Measurements from ENCODE around the gene FRS2. TPM values are rescaled to one million over a fixed set of nuclear protein-coding genes. Genes with fewer than 3 reads are reported as not detected.

Gene FRS2
- total RNA-seq, 1 experiment from 2014 or later: 35.0 TPM

GRCh38 chr12:69598174-69598753 lies 128.1 kb downstream of the FRS2 start:
- Histone ChIP-seq H3K9me2 (replicated peaks; ENCODE audit: low read length) (no peaks in the 10 kb centered on the region), H3K9me3 (ENCODE audit: low read length) (no peaks in the 10 kb centered on the region), H3K4me2 (ENCODE audit: low read length) (no peak overlapping the region), H3K79me2 (ENCODE audit: low read length) (peaks cover 6% of the 10 kb centered on the region; the same call in 1 of the 2 replicates), H4K20me1 (ENCODE audit: low read length) (0 out of 2 replicates have a peak, but pooled peaks cover 15% of the 10 kb centered on the region), H3K27me3 (ENCODE audit: low read length) (no peaks in the 10 kb centered on the region), H2AFZ (ENCODE audit: low read length) (no peak overlapping the region), H3K36me3 (ENCODE audit: low read depth, low read length) (peaks cover 90% of the 10 kb centered on the region), H3K9ac (ENCODE audit: low read length) (no peak overlapping the region), H3K4me3 (ENCODE audit: low read length) (no peak overlapping the region), H3K4me1 (ENCODE audit: insufficient read depth, low read length) (no peaks in the 10 kb centered on the region), H3K27ac (ENCODE audit: low read length) (no peak overlapping the region), H3F3A (ENCODE audit: low read length, unreplicated experiment) (no peaks in the 10 kb centered on the region)
- no TSS peak for BruUV-seq (replicated peaks)
- DNase-seq: no peak
- intact Hi-C loops (cut with micrococcal nuclease): no loop called here
- ATAC-seq: no peak
- ChIA-PET POLR2A (ENCODE audit: unreplicated experiment) (no interaction called here), CTCF (no interaction called here)
- TF ChIP-seq EZH2phosphoT487 (IDR thresholded peaks at IDR 0.05; ENCODE audit: borderline replicate concordance, low read length) (no peak), EZH2 (IDR thresholded peaks at IDR 0.05; ENCODE audit: low read length, unreplicated experiment) (no peak)
- TF ChIP-seq, protein P1, sequence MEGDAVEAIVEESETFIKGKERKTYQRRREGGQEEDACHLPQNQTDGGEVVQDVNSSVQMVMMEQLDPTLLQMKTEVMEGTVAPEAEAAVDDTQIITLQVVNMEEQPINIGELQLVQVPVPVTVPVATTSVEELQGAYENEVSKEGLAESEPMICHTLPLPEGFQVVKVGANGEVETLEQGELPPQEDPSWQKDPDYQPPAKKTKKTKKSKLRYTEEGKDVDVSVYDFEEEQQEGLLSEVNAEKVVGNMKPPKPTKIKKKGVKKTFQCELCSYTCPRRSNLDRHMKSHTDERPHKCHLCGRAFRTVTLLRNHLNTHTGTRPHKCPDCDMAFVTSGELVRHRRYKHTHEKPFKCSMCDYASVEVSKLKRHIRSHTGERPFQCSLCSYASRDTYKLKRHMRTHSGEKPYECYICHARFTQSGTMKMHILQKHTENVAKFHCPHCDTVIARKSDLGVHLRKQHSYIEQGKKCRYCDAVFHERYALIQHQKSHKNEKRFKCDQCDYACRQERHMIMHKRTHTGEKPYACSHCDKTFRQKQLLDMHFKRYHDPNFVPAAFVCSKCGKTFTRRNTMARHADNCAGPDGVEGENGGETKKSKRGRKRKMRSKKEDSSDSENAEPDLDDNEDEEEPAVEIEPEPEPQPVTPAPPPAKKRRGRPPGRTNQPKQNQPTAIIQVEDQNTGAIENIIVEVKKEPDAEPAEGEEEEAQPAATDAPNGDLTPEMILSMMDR (conservative IDR thresholded peaks at IDR 0.05; ENCODE audit: low read depth, low read length): no peak

DNA sequence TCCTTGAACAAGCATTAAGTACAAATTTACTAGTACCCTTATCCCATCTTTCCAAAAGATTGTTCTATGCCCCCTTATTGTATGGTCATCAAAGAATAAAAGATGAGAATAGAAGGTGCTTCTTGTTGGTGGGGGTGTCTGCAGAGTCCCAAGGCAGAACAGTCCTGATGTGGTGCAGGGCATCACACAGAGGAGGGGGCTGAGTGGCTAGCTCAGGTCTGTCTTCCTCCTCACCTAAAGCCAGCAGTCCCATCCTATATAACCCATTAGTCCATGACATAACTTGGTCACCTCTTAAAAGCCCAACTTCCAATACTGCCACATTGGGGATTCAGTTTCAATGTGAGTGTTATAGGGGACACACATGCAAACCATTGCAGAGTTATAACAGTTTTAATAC lies 130.6 kb downstream of the FRS2 start:
- TF ChIP-seq EZH2 (IDR thresholded peaks at IDR 0.05; ENCODE audit: low read length, unreplicated experiment): no peak
- TF ChIP-seq, protein P1 (conservative IDR thresholded peaks at IDR 0.05; ENCODE audit: low read depth, low read length): no peak
- TF ChIP-seq EZH2phosphoT487 (IDR thresholded peaks at IDR 0.05; ENCODE audit: borderline replicate concordance, low read length): no peak
- H3K27ac ChIP-seq (ENCODE audit: low read length): no peak overlapping the region
- peaks cover 68% of the 10 kb centered on the region for H3K36me3 ChIP-seq (ENCODE audit: low read depth, low read length)
- H3F3A ChIP-seq (ENCODE audit: low read length, unreplicated experiment): no peaks in the 10 kb centered on the region
- DNase-seq (no peak), ATAC-seq (no peak)
- H3K4me3 ChIP-seq (ENCODE audit: low read length): no peak overlapping the region
- no peak overlapping the region for H3K9ac ChIP-seq (ENCODE audit: low read length)
- H3K27me3 ChIP-seq (ENCODE audit: low read length): no peaks in the 10 kb centered on the region
- H3K9me2 ChIP-seq (replicated peaks; ENCODE audit: low read length): no peaks in the 10 kb centered on the region
- no peak overlapping the region for H2AFZ ChIP-seq (ENCODE audit: low read length)
- no peak overlapping the region for H3K4me2 ChIP-seq (ENCODE audit: low read length)
- no peaks in the 10 kb centered on the region for H3K4me1 ChIP-seq (ENCODE audit: insufficient read depth, low read length)
- intact Hi-C loops (cut with micrococcal nuclease): no loop called here
- no peaks in the 10 kb centered on the region for H3K9me3 ChIP-seq (ENCODE audit: low read length)
- ChIA-PET POLR2A (ENCODE audit: unreplicated experiment) (no interaction called here), CTCF (no interaction called here)
- H4K20me1 ChIP-seq (ENCODE audit: low read length): 0 out of 2 replicates have a peak, but pooled peaks cover 10% of the 10 kb centered on the region
- no peaks in the 10 kb centered on the region for H3K79me2 ChIP-seq (ENCODE audit: low read length)
- BruUV-seq (replicated peaks): no TSS peak

DNA sequence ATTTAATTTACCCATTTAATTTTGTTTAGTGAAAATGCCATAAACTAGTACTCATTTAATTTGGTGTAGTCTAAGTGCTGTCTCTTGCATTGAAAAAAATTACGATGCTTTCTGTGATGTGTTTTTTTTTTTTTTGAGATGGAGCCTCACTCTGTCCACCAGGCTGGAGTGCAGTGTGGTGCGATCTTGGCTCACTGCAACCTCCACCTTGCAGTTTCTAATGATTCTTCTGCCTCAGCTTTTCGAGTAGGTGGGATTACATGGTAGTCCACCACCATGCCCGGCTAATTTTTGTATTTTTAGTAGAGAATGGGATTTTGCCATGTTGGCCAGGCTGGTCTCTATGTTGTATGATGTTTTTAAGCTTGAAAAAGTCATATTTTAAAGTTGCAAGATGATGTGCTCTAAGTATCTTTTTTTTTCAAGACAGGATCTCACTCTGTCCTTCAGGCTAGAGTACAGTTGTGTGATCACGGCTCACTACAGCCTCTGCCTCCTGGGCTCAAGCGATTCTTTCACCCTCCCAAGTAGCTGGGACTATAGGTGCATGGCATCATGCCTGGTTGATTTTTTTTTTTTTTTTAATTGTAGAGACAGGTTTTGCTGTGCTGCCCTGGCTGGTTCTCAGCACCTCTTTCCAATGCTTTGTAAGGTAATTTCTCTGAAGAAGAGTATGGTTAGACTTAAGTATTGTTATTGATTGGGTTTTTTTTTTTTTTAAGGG lies 131.9 kb downstream of the FRS2 start:
- no peaks in the 10 kb centered on the region for H3F3A ChIP-seq (ENCODE audit: low read length, unreplicated experiment)
- H3K4me1 ChIP-seq (ENCODE audit: insufficient read depth, low read length): no peaks in the 10 kb centered on the region
- H3K79me2 ChIP-seq (ENCODE audit: low read length): no peaks in the 10 kb centered on the region
- no peak overlapping the region for H3K4me2 ChIP-seq (ENCODE audit: low read length)
- TF ChIP-seq EZH2 (IDR thresholded peaks at IDR 0.05; ENCODE audit: low read length, unreplicated experiment) (no peak), EZH2phosphoT487 (IDR thresholded peaks at IDR 0.05; ENCODE audit: borderline replicate concordance, low read length) (no peak)
- TF ChIP-seq, protein P1 (conservative IDR thresholded peaks at IDR 0.05; ENCODE audit: low read depth, low read length): no peak
- H3K4me3 ChIP-seq (ENCODE audit: low read length): no peak overlapping the region
- no peak overlapping the region for H3K9ac ChIP-seq (ENCODE audit: low read length)
- H3K9me2 ChIP-seq (replicated peaks; ENCODE audit: low read length): no peaks in the 10 kb centered on the region
- DNase-seq (no peak), ATAC-seq (no peak)
- intact Hi-C loops (cut with micrococcal nuclease): no loop called here
- CTCF ChIA-PET: interaction anchor here (0.8 kb wide), 1 partner anchor 47 kb away, joined by 9 read pairs; no protein-coding TSS in a partner anchor
- H4K20me1 ChIP-seq (ENCODE audit: low read length): 0 out of 2 replicates have a peak, but pooled peaks cover 5% of the 10 kb centered on the region
- peaks cover 55% of the 10 kb centered on the region for H3K36me3 ChIP-seq (ENCODE audit: low read depth, low read length)
- POLR2A ChIA-PET (ENCODE audit: unreplicated experiment): no interaction called here
- H3K27me3 ChIP-seq (ENCODE audit: low read length): no peaks in the 10 kb centered on the region
- H3K27ac ChIP-seq (ENCODE audit: low read length): no peak overlapping the region
- no TSS peak for BruUV-seq (replicated peaks)
- H3K9me3 ChIP-seq (ENCODE audit: low read length): no peaks in the 10 kb centered on the region
- H2AFZ ChIP-seq (ENCODE audit: low read length): no peak overlapping the region

All from PC-3 (cell line).